Measurements from ENCODE around the gene RBL1.
"Not testable (repeated sequence)": the region's sequence is repeated elsewhere in the genome, so short reads cannot be mapped to it uniquely, and the experiment has no call there.

RBL1 gene

GRCh38 chr20:36997121-36997520, 98.7 kb downstream of the RBL1 start:
- DNase-seq (ENCODE audit: low read depth), result no peak

GRCh38 chr20:36994221-36994620, 101.6 kb downstream of the RBL1 start:
- not testable (repeated sequence) for DNase-seq (ENCODE audit: low read depth)

- DNase-seq (ENCODE audit: low read depth), result no peak
Measured at GRCh38 chr20:36992802-36993334, 102.9 kb downstream of the RBL1 start.

GRCh38 chr20:36991703-36992102, 104.1 kb downstream of the RBL1 start:
- DNase-seq (ENCODE audit: low read depth), result no peak

GRCh38 chr20:36989797-36990196, 106.0 kb downstream of the RBL1 start:
- DNase-seq (ENCODE audit: low read depth), result no peak

- DNase-seq (ENCODE audit: low read depth), result no peak
Measured at GRCh38 chr20:36988494-36988966, 107.3 kb downstream of the RBL1 start.

GRCh38 chr20:36984257-36984638, 111.5 kb downstream of the RBL1 start:
- DNase-seq (ENCODE audit: low read depth), result no peak

- DNase-seq (ENCODE audit: low read depth), result peak; percentile 67
Measured at GRCh38 chr20:36975099-36975818, 120.5 kb downstream of the RBL1 start.

- DNase-seq (ENCODE audit: low read depth), result peak; percentile 12
Measured at GRCh38 chr20:36974660-36975059, 121.1 kb downstream of the RBL1 start.

GRCh38 chr20:36971103-36971502, 124.7 kb downstream of the RBL1 start:
- no peak for DNase-seq (ENCODE audit: low read depth)

GRCh38 chr20:36969478-36970186, 126.2 kb downstream of the RBL1 start:
- DNase-seq (ENCODE audit: low read depth), result no peak

- DNase-seq (ENCODE audit: low read depth), result no peak
Measured at GRCh38 chr20:36969051-36969450, 126.7 kb downstream of the RBL1 start.

GRCh38 chr20:36967636-36968035, 128.2 kb downstream of the RBL1 start:
- DNase-seq (ENCODE audit: low read depth), result no peak

- not testable (repeated sequence) for DNase-seq (ENCODE audit: low read depth)
Measured at GRCh38 chr20:36966965-36967364, 128.8 kb downstream of the RBL1 start.

GRCh38 chr20:36962354-36962941, 133.3 kb downstream of the RBL1 start:
- not testable (repeated sequence) for DNase-seq (ENCODE audit: low read depth)

- DNase-seq (ENCODE audit: low read depth), result no peak
Measured at GRCh38 chr20:36959242-36959641, 136.6 kb downstream of the RBL1 start.

- DNase-seq (ENCODE audit: low read depth), result no peak
Measured at GRCh38 chr20:36957875-36958667, 137.7 kb downstream of the RBL1 start.

- no peak for DNase-seq (ENCODE audit: low read depth)
Measured at GRCh38 chr20:36956674-36957073, 139.1 kb downstream of the RBL1 start.

GRCh38 chr20:36956016-36956415, 139.8 kb downstream of the RBL1 start:
- no peak for DNase-seq (ENCODE audit: low read depth)

- no peak for DNase-seq (ENCODE audit: low read depth)
Measured at GRCh38 chr20:36951979-36952738, 143.6 kb downstream of the RBL1 start.

Data from T-helper 22 cell (primary cell).